T-helper 1 cell treated with Interleukin-12 subunit alpha and Interleukin-12 subunit beta and Interleukin-4 antibody, amounts not matched to agents 30 ng/mL and 1 ng/mL, for 36 hours (primary cell): ENCODE measurements around the gene CFAP43. TPM values are rescaled to one million over a fixed set of nuclear protein-coding genes. Genes with fewer than 3 reads are reported as not detected.

Experiments
- intact Hi-C: fragments of 100-400 bp; cut with micrococcal nuclease; formaldehyde crosslinking; loops from one replicate; pipeline ENCODE4 v1.15.1; 2024
- total RNA-seq: library from RNA; stranded (reverse); gene quantifications from 2 replicates; pipeline ENCODE4 v1.2.3, GENCODE V29; 2022

Gene CFAP43
- total RNA-seq, 1 donor from 2014 or later: not detected

GRCh38 chr10:104143829-104144228, 88.3 kb downstream of the CFAP43 start:
- intact Hi-C loops: no loop called here

GRCh38 chr10:104142081-104142480, 90.1 kb downstream of the CFAP43 start:
- intact Hi-C loops: no loop called here

- intact Hi-C loops: loop anchor here (5.0 kb wide), 1 partner anchor 63 kb away; no protein-coding TSS in a partner anchor
Observed at GRCh38 chr10:104139221-104139620, 92.9 kb downstream of the CFAP43 start.

GRCh38 chr10:104138131-104138530, 94.0 kb downstream of the CFAP43 start:
- intact Hi-C loops: loop anchor here (5.0 kb wide), 1 partner anchor 64 kb away; no protein-coding TSS in a partner anchor

- intact Hi-C loops: no loop called here
Observed at GRCh38 chr10:104130041-104130440, 102.1 kb downstream of the CFAP43 start.

- intact Hi-C loops: no loop called here
Observed at GRCh38 chr10:104128214-104128613, 104.0 kb downstream of the CFAP43 start.

GRCh38 chr10:104127411-104127810, 104.8 kb downstream of the CFAP43 start:
- intact Hi-C loops: no loop called here

- intact Hi-C loops: loop anchor here (1.0 to 5.0 kb wide), 11 partner anchors 202 to 1726 kb away; partner anchors contain the start of genes ARL3, CNNM2, NFKB2 and SFXN2
Observed at GRCh38 chr10:104123397-104123796, 108.8 kb downstream of the CFAP43 start.

GRCh38 chr10:104122225-104123107, 109.7 kb downstream of the CFAP43 start:
- intact Hi-C loops: loop anchor here (1.0 to 5.0 kb wide), 13 partner anchors 155 to 1725 kb away; partner anchors contain the start of genes ARL3, CFAP58, CNNM2 and NFKB2

GRCh38 chr10:104121485-104122224, 110.5 kb downstream of the CFAP43 start, which contains the start of gene SFR1:
TSS of gene SFR1 (plus strand) at chr10:104122171. CDS start at chr10:104122184, 13 bp downstream.
- intact Hi-C loops: loop anchor here (1.0 to 5.0 kb wide), 21 partner anchors 111 to 1724 kb away; partner anchors contain the start of genes ARL3, ATP5MK, CFAP43 and CFAP58

GRCh38 chr10:104120903-104121484, 111.2 kb downstream of the CFAP43 start:
- intact Hi-C loops: loop anchor here (1.0 to 5.0 kb wide), 16 partner anchors 111 to 1724 kb away; partner anchors contain the start of genes ARL3, ATP5MK, CFAP43 and GSTO2

GRCh38 chr10:104120512-104120902, 111.7 kb downstream of the CFAP43 start:
- intact Hi-C loops: loop anchor here (2.0 to 5.0 kb wide), 11 partner anchors 208 to 1723 kb away; partner anchors contain the start of genes ARL3, ATP5MK, NFKB2 and PDCD11

- intact Hi-C loops: loop anchor here (2.0 to 5.0 kb wide), 11 partner anchors 209 to 1723 kb away; partner anchors contain the start of genes ARL3, ATP5MK, NFKB2 and PDCD11
Observed at GRCh38 chr10:104119996-104120395, 112.2 kb downstream of the CFAP43 start.

GRCh38 chr10:104117839-104118323, 114.3 kb downstream of the CFAP43 start:
- intact Hi-C loops: no loop called here

GRCh38 chr10:104113376-104113956, 118.7 kb downstream of the CFAP43 start:
- intact Hi-C loops: no loop called here

GRCh38 chr10:104109908-104110662, 122.1 kb downstream of the CFAP43 start:
- intact Hi-C loops: no loop called here

GRCh38 chr10:104104926-104105325, 127.2 kb downstream of the CFAP43 start:
- intact Hi-C loops: no loop called here

GRCh38 chr10:104104418-104104817, 127.7 kb downstream of the CFAP43 start:
- intact Hi-C loops: no loop called here

GRCh38 chr10:104103956-104104355, 128.2 kb downstream of the CFAP43 start:
- intact Hi-C loops: no loop called here

- intact Hi-C loops: no loop called here
Observed at GRCh38 chr10:104101902-104102301, 130.3 kb downstream of the CFAP43 start.
